Measurements from ENCODE around the gene CXADR. TPM values are rescaled to one million over a fixed set of nuclear protein-coding genes. Genes with fewer than 3 reads are reported as not detected.

CXADR gene
- total RNA-seq, 2 donors from 2014 or later, result 0.37 to 0.76 TPM

- no peak overlapping the region for H3K4me3 Mint-ChIP-seq
- no peaks in the 10 kb centered on the region for H3K36me3 Mint-ChIP-seq (ENCODE audit: low read depth)
- peaks cover 4% of the 10 kb centered on the region for H3K4me1 Mint-ChIP-seq
- H3K27me3 Mint-ChIP-seq, result peaks cover 14% of the 10 kb centered on the region
- no peak overlapping the region for H3K27ac Mint-ChIP-seq
- no peak for ATAC-seq (replicated peaks)
- H3K9me3 Mint-ChIP-seq, result no peaks in the 10 kb centered on the region
Observed at GRCh38 chr21:17540530-17540929, 27.7 kb downstream of the CXADR start.

GRCh38 chr21:17542371-17543011, 29.6 kb downstream of the CXADR start:
- Mint-ChIP-seq H3K36me3 (ENCODE audit: low read depth) (no peaks in the 10 kb centered on the region), H3K27me3 (peaks cover 10% of the 10 kb centered on the region), H3K27ac (no peak overlapping the region), H3K4me3 (no peak overlapping the region), H3K9me3 (no peaks in the 10 kb centered on the region), H3K4me1 (no peaks in the 10 kb centered on the region)
- ATAC-seq (replicated peaks), result no peak

GRCh38 chr21:17545007-17545406, 32.2 kb downstream of the CXADR start:
- Mint-ChIP-seq H3K4me3 (no peak overlapping the region), H3K9me3 (no peaks in the 10 kb centered on the region), H3K27ac (no peak overlapping the region), H3K36me3 (ENCODE audit: low read depth) (no peaks in the 10 kb centered on the region), H3K27me3 (peaks cover 3% of the 10 kb centered on the region), H3K4me1 (no peaks in the 10 kb centered on the region)
- ATAC-seq (replicated peaks), result no peak

GRCh38 chr21:17548262-17548661, 35.4 kb downstream of the CXADR start:
- Mint-ChIP-seq H3K4me3 (no peak overlapping the region), H3K27me3 (no peaks in the 10 kb centered on the region), H3K36me3 (ENCODE audit: low read depth) (no peaks in the 10 kb centered on the region), H3K27ac (no peak overlapping the region), H3K9me3 (no peaks in the 10 kb centered on the region), H3K4me1 (no peaks in the 10 kb centered on the region)
- ATAC-seq (replicated peaks), result peak; percentile 58

DNA sequence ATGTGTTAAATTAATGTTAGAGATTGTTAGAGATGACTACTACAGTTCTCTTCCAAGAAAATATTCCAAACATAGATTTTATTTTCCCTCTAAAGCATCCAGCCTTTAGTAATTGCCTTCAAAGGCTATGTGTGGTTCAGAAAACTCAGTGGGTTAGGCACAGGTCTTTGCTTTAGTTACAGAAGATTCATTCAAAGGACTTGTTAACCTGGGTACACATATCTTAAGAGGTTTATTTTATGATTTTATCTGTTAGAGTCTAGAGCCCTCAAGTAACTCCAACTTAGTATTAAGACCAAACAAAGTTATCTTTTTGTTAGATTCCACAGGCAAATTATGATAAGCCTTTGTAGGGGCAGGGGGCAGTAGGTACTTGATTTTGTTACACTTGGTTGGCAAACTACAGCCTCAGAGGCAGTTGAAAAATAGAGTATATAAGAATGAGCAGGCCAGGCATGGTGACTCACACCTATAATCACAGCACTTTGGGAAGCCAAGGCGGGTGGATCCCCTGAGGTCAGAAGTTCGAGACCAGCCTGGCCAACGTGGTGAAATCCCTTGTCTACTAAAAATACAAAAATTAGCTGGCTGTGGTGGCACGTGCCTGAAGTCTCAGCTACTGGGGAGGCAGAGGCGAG, 37.9 kb downstream of the CXADR start:
- no peaks in the 10 kb centered on the region for H3K4me1 Mint-ChIP-seq
- ATAC-seq (replicated peaks), result no peak
- no peaks in the 10 kb centered on the region for H3K27me3 Mint-ChIP-seq
- no peak overlapping the region for H3K27ac Mint-ChIP-seq
- no peaks in the 10 kb centered on the region for H3K36me3 Mint-ChIP-seq (ENCODE audit: low read depth)
- no peaks in the 10 kb centered on the region for H3K9me3 Mint-ChIP-seq
- no peak overlapping the region for H3K4me3 Mint-ChIP-seq

DNA sequence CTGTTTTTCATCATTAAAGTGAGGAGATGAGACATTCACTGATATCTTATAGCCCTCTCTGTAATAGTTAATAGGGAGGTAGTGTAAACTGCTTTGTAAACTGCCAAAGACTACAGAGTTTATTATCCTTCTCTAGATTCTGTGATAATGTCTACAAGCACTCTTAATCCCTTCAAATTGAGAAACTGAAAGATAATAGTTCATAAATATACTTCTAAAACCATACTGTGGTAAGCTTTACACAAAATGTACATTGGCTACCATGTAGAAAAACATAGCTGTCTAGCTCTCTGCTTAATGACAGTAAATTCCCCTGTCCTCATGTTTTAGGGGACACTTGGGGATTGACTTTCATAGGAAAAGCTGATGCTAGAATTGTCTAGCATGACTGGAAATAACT, 39.6 kb downstream of the CXADR start:
- no peaks in the 10 kb centered on the region for H3K4me1 Mint-ChIP-seq
- no peaks in the 10 kb centered on the region for H3K27me3 Mint-ChIP-seq
- no peak for ATAC-seq (replicated peaks)
- no peaks in the 10 kb centered on the region for H3K9me3 Mint-ChIP-seq
- no peak overlapping the region for H3K4me3 Mint-ChIP-seq
- H3K27ac Mint-ChIP-seq, result no peak overlapping the region
- H3K36me3 Mint-ChIP-seq (ENCODE audit: low read depth), result no peaks in the 10 kb centered on the region

GRCh38 chr21:17554120-17554519, 41.3 kb downstream of the CXADR start:
- Mint-ChIP-seq H3K4me1 (no peaks in the 10 kb centered on the region), H3K36me3 (ENCODE audit: low read depth) (no peaks in the 10 kb centered on the region), H3K27me3 (no peaks in the 10 kb centered on the region), H3K27ac (no peak overlapping the region), H3K9me3 (no peaks in the 10 kb centered on the region), H3K4me3 (no peak overlapping the region)
- ATAC-seq (replicated peaks), result no peak

- no peak overlapping the region for H3K4me3 Mint-ChIP-seq
- no peaks in the 10 kb centered on the region for H3K4me1 Mint-ChIP-seq
- no peak for ATAC-seq (replicated peaks)
- H3K27me3 Mint-ChIP-seq, result no peaks in the 10 kb centered on the region
- no peaks in the 10 kb centered on the region for H3K9me3 Mint-ChIP-seq
- H3K27ac Mint-ChIP-seq, result no peak overlapping the region
- no peaks in the 10 kb centered on the region for H3K36me3 Mint-ChIP-seq (ENCODE audit: low read depth)
Observed at GRCh38 chr21:17554679-17555465, 42.0 kb downstream of the CXADR start.

GRCh38 chr21:17560377-17561025, 47.7 kb downstream of the CXADR start:
- Mint-ChIP-seq H3K4me3 (no peak overlapping the region), H3K36me3 (ENCODE audit: low read depth) (no peaks in the 10 kb centered on the region), H3K27ac (no peak overlapping the region), H3K4me1 (no peaks in the 10 kb centered on the region), H3K27me3 (no peaks in the 10 kb centered on the region), H3K9me3 (no peaks in the 10 kb centered on the region)
- ATAC-seq (replicated peaks), result no peak

DNA sequence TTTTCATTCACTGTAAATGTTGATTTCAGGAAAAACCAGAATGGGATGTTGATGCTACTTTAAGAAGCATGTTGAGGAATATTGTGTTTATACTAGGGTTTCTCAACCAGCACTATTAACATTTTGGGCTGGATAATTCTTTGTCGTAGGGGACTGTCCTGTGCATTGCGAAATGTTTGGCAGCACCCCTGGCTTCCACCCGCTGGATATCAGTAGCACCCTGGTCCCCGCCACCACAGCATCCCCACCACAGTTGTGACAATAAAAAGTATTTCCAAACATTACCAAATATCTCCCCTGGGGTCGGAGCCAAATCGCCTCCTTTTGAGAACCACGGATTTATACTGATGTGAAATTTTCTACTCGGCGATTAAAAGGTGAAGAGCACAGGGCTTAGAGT, 57.9 kb downstream of the CXADR start:
- H3K9me3 Mint-ChIP-seq, result no peaks in the 10 kb centered on the region
- H3K36me3 Mint-ChIP-seq (ENCODE audit: low read depth), result no peaks in the 10 kb centered on the region
- no peak overlapping the region for H3K4me3 Mint-ChIP-seq
- H3K4me1 Mint-ChIP-seq, result no peaks in the 10 kb centered on the region
- H3K27me3 Mint-ChIP-seq, result peaks cover 11% of the 10 kb centered on the region
- ATAC-seq (replicated peaks), result no peak
- H3K27ac Mint-ChIP-seq, result no peak overlapping the region

DNA sequence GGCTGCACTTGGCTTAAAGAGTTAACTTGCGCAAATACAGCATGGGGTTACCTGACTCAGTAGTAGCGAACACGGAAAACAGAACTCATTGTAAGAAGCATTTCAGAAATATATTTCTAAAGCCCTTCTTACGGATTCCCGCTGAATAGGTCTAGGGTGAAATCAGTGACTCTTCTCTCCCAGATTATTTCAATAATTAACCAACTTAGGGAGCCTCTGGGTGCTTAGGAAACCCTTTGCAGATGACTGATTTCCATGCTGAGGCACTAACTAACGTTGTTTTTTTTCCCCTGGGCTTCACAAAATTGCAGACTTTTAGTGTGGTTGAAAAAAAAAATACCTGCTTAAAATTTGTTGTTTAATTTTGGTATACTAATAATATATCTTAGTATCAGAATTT, 59.6 kb downstream of the CXADR start:
- H3K9me3 Mint-ChIP-seq, result no peaks in the 10 kb centered on the region
- H3K4me1 Mint-ChIP-seq, result no peaks in the 10 kb centered on the region
- H3K4me3 Mint-ChIP-seq, result no peak overlapping the region
- H3K27me3 Mint-ChIP-seq, result peaks cover 11% of the 10 kb centered on the region
- no peak for ATAC-seq (replicated peaks)
- no peaks in the 10 kb centered on the region for H3K36me3 Mint-ChIP-seq (ENCODE audit: low read depth)
- no peak overlapping the region for H3K27ac Mint-ChIP-seq

DNA sequence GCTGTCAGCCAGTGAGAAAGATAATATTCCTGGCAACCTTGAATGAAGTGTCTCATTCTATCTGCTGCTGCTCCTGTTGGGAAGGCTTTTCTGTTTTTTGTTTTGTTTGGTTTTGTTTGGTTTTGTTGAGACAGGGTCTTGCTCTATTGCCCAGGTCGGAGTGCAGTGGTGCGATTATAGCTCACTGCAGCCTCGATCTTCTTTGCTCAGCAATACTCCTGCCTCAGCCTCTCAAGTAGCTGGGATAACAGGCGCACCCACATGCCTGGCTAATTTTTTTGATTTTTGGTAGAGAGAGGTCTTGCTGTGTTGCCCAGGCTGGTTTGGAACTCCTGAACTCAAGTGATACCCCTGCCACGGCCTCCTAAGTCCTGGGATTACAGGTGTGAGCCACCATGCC, 62.2 kb downstream of the CXADR start:
- Mint-ChIP-seq H3K4me1 (no peaks in the 10 kb centered on the region), H3K9me3 (no peaks in the 10 kb centered on the region), H3K36me3 (ENCODE audit: low read depth) (no peaks in the 10 kb centered on the region), H3K27ac (no peak overlapping the region), H3K4me3 (no peak overlapping the region), H3K27me3 (peaks cover 15% of the 10 kb centered on the region)
- no peak for ATAC-seq (replicated peaks)

DNA sequence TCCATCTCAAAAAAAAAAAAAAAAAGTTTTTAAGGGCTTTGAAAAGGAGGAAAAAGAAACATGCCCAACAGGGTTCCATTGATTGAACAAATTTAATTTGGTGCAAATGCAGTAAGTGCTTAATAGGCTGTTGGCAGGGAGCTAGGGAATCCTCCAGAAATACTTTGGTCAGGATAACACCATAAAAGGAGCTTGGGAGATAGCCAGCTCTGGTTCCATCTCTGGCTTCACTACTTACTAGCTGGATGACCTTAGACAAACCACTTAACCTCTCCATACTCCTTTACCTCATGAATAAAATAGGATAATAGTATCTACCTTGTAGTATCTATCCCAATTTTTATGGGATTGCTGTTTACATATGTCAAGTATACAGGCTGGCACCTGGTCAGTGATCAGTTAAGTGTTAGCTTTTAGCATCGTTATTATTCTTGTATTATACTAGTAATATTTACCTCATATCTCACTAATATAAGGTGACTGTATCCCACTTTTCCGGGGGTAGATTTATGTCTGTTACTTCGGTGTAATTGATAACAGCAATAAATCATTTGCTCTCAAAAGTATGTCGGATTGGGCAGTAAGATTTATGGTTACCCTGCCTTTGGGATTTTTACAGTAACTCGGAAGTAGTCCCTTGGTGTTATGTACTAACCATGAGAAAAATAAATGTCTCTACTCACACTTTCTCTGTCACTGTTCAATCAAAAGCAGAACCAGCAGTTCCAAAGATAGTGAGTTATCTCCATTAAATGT, 63.4 kb downstream of the CXADR start:
- ATAC-seq (replicated peaks), result no peak
- peaks cover 15% of the 10 kb centered on the region for H3K27me3 Mint-ChIP-seq
- no peaks in the 10 kb centered on the region for H3K4me1 Mint-ChIP-seq
- H3K36me3 Mint-ChIP-seq (ENCODE audit: low read depth), result no peaks in the 10 kb centered on the region
- H3K4me3 Mint-ChIP-seq, result no peak overlapping the region
- H3K27ac Mint-ChIP-seq, result no peak overlapping the region
- H3K9me3 Mint-ChIP-seq, result no peaks in the 10 kb centered on the region

- ATAC-seq (replicated peaks), result no peak
- Mint-ChIP-seq H3K27ac (no peak overlapping the region), H3K4me1 (no peaks in the 10 kb centered on the region), H3K9me3 (no peaks in the 10 kb centered on the region), H3K4me3 (no peak overlapping the region), H3K36me3 (ENCODE audit: low read depth) (no peaks in the 10 kb centered on the region), H3K27me3 (peaks cover 15% of the 10 kb centered on the region)
Observed at GRCh38 chr21:17577701-17578100, 64.9 kb downstream of the CXADR start.
